ENCODE measurements around the gene TRIB2.

TRIB2 gene

DNA sequence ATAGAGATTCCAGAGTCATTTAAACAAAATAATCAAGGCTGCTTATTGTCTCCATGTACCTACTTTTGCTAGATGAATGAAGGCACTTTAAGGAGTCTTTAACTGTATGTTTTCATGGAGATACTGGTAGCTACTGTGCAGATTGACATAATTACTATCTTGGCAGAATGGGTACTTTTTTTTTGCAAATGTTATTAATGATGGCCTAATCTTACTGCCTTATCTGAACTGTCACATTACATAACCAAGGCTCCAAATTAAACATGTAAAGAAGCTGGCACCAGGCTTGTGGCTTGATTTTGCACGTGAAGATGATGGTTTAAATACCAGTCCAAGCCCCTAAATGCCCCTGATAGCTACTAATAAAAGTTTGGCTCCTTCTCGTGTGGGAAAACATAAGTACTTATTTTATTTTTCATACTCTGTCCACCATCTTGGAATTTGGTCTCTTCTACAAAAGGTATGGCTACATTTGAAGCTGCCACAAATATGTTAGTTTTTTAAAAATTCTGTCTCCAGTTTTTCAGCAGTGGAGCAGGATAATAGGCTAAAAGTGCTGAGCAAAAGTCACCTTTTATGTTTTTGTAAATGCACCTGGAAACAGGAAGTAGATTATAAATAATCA, 4.1 kb downstream of the TRIB2 start:
- DNase-seq (ENCODE audit: low spot score) = no peak

DNA sequence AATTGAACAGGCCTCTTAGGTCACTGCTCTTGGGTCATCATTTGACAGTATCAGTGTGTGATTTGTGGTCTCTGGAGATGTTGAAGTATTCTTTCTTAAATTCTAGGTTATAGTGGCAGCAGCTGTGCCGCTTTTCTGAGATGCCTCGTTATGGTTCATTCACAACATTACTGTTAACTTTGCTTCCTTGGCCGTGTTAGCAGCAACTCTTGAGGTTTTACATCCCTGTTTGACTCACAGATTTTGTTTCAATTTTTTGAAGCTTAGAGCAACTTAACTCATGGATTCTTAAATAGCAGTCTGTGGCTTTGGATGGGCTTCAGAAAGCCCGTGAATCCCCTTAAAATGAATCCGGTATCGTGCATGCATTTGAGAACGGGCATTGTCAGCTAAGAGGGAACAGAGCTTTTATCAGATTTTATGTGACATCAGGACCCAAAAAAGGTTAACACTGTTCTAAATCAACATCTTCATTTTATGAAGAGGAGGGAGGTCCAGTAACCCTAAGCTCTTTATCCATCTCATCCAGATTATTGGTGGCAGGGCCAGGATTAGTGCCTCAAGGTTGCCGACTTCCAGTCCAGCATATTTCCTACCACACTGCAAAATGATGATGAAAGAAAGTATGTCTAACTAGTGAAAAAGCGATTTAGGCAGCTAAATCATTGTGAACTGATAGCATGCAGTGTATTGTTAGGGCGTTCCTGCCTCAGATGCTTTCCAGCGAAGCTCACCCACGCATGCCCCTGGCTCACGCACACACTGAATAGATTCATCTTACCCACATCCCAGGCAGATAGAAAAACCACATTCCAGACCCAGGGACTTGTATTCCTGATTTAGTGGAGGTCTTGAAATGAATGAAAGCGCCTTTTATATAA, 5.1 kb downstream of the TRIB2 start:
- no peak for DNase-seq (ENCODE audit: low spot score)

DNA sequence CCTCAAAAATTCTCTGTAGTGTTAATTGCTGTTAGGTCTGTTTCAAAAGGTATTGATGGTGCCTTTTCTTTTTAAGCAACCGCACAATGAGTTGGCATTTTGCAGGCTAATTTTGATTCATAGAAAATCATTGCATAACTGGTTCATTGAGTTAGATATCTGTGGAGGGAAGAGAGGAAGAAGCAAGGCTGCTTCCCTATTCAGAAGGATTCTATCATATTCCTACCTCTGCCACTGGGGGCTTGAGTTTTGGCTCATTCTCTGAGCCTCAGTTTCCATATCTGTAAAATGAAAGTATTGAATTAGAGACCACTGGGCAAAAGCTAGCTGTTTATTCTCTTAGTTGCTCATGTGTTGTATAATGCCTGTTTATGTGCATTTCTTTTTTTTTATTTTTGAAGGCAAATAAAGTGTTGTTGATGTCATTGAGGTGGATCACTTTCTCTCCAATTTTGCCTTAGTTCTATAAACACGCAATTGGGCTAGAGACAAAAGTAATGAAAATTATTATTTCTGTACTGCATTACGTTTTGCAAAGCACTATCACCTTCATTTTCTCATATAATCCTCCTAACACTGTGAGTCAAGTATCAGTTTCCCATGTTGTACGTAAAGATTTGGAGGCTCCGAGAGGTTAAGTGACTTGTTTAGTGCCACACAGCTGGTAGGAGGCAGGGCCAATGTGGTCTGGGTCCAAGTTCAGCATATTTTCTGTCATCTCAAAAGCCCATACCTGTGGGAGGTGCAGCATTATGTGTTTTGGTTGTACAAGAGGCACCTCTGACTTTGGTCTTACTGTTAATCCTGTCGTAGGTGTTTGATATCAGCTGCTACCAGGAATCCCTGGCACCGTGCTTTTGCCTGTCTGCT, 5.9 kb downstream of the TRIB2 start:
- no peak for DNase-seq (ENCODE audit: low spot score)

DNA sequence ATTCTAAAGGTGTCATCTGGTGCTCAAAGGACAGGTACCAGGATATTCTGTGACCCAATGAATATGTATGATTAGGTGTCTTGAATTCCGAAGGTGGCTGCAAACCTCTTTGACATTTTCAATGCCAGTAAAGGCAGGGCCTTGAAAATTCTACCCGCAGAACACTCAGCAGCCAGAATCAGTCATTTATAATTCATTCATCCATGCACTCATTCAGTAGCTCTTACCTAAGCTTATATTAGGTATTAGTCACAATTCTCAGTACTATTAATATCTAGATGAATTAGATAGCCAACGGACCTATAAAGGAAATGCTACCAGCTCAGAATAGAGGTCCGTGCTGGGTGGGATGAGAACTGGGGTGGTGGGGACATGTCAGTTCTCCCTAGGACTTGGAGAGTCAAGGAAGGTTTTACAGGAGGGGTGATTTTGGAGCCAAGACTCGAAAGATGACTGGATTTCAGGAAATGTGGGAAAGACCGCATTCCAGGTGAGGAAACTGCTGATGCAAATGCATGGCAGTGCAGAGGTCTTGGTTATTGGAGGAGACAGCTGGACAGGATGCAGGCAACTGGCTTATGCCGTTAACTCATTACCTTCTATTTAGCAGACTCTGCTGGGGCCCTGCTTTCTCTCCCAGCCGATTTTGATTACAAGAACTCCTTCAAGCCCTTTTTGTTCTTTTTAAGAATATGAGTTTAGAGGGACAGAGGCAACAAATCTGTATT, 7.2 kb downstream of the TRIB2 start:
- no peak for DNase-seq (ENCODE audit: low spot score)

DNA sequence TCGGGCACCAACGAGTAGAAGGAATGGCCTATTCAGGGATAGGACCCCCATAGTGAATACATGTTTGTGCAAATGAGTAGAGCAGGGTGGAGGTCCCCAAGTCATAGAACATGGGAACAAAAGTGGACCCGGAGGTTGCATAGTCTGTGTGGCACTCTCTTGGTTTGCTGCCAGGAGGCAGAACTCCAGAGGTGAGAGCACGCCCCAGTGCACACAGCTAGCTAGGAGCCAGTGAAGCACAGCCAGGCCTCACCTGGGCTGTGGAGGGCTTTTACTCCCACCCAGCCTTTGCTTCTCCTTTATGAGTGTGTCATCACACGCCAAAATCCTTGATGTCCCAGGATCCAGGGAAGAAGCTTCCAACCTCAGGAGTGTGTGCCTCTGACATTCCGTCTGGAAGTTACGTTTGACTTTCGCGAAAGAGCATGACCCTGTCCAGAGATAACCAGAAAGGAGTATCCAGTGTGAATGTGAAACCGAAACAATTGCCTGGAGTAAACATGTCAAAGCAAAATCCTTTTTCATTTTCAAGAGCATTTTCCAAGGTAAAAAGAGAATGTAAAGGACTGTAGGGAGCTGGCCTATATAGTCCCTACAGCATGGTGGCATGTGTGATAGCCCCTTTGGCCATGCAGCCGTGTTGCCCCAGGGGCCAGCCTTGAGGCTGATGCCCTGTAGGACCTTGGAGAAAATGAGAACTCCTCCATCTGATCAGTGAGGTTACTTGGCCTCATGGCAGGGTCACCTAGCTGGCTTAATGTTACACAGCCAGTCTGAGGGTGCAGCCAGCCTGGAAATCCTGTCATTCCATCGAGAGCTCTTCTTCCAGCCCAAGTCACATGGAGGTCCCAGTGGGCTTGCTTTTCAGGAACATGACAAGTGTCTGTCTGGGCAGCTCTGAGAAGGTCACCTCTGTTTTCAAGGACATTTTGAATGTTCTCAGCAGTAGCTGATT, 8.8 kb downstream of the TRIB2 start:
- no peak for DNase-seq (ENCODE audit: low spot score)

DNA sequence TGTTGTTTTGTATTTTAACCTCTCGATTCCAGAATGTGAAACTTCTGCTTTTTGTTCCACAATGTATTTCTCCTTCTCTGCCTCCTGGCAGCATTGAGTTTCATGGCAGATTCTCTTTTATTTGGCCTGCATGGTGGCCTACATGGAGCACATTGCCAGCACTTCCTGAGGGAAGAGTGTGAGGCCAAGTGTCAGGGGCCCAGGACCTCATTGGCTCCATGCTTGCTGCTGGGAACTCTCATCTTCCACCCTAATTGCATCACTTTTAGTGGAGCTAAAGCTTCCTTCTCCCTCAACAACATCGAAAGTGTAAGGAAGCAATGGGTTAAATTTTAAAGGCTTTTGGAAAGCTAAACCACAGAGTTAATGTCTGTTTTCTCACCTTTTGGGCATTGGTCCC, 9.5 kb downstream of the TRIB2 start:
- no peak for DNase-seq (ENCODE audit: low spot score)

DNA sequence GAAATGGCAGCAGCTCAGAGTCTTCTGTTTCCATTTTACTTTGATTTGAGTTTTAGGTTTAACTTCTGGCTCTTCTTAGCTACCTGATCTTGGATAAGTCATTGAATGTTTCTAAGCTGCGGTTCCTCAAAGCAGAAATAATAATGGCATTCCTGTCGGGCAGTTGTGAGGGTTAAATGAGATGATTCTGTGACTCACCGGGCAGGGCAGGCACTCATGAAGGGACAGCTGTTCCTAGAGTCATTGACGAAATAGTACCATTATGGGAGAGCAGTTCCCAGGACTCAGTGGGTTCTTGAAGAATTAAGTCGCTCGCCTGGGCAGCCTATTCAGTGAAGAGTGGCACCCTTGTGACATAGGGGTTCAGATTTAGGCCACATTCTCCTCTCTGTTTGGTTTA, 10.3 kb downstream of the TRIB2 start:
- no peak for DNase-seq (ENCODE audit: low spot score)

DNA sequence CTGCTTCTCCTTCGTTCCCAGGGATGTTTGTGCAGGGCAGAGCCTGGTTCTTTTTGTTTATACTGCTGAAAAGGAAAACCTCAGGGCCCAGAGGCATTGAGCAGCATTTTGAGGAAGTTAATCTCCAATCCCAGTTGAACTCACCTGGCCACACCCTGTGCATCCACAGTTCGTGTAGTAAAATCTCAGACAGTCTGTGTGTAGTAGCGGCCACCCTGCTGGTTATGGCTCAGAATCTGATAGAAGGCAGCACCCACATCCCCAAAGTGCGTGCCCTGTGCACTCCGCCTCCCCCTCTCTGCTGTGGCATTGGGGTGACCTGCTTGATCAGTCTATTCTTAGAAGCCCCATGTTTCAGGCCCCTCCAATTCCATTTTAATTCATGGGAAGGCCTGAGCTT, 10.9 kb downstream of the TRIB2 start:
- no peak for DNase-seq (ENCODE audit: low spot score)

DNA sequence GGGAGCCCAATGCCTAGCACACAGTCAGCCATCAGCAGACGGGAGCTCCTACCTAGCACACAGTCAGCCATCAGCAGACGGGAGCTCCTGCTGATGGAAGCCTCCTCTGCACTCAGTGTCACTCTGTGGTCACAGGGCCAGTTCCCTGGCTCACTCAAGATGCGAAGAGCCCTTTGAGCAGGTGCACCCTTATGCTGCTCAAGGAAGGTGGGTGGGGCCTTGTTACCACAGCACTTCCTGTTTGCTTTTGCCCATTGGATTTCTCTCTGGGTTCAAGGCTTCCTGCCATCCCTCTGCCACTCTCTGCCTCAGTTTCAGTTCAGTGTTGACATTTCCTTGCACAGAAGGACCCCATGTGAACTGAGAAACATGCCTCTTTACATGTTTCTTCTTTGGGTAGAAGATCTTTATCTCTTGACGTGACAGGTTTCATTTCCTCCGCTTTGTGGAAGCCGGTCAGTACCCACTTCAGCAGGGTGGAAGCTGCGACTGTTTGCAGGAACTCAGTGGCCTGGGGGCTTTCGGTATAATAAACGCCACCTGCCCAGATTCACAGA, 11.6 kb downstream of the TRIB2 start:
- DNase-seq (ENCODE audit: low spot score) = no peak

DNA sequence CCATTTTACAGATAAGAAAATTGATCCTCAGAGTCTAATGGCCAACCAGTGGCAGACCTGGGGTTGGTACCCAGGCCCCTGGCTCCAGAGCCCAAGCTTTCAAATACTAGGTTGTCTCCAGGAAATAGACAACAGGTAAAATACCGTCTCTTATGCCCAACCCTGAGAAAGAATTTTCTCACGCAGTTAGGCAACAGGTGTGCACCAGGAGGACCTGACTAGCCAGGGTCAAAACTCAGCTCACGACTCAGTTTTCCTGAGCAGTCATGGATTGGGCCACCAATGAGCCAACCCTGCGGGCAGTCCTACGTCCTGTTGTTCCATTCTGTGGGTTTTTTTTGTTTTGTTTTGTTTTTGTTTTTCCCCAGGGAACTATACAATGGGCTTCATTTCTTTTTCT, 13.5 kb downstream of the TRIB2 start:
- no peak for DNase-seq (ENCODE audit: low spot score)

DNA sequence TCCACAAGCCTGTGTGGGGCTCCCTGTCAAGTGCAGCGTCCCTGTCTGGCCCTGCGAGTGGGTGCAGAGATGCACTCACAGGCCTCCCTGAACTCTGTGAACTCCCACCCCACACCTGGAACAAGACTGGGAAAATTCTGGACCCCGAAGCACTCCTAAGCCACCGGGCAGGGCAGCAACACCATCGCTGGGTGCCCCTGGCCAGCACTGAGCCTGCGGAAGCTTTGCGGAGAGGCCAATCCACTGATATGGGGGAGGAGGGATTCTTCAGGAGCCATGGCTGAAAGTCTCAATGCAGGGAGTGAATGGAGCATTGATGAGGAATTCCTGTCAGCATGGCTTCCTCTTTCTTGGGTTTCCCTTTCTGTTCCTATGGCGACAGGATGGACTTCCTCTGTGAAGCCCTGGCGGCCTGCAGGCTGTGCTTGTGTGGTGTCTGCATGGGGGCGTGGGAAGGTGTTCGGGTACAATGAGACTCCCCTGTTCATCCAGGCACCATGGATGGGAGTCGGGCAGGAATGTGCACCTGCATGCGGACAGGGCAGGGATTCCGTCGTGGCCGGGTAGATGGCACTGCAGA, 15.1 kb downstream of the TRIB2 start:
- no peak for DNase-seq (ENCODE audit: low spot score)

DNA sequence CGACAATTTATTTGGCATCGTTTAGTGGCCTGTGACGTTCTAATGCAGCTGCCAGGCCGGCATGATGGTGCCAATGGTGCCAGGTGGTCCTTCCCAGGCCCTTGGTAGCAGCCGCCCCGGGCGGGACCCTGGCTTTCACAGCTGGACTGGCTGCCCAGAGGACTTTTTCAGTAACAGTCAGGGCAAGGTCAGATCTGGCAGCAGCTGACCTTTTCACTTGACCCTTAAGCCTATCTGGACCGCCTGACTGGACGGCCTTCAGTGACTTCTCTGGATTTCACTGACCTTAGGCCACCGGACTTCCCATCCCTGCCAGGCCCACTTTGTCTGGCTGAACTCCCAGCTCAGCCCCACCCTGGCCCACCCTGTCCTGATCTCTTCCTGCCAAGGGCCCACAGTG, 15.9 kb downstream of the TRIB2 start:
- no peak for DNase-seq (ENCODE audit: low spot score)

DNA sequence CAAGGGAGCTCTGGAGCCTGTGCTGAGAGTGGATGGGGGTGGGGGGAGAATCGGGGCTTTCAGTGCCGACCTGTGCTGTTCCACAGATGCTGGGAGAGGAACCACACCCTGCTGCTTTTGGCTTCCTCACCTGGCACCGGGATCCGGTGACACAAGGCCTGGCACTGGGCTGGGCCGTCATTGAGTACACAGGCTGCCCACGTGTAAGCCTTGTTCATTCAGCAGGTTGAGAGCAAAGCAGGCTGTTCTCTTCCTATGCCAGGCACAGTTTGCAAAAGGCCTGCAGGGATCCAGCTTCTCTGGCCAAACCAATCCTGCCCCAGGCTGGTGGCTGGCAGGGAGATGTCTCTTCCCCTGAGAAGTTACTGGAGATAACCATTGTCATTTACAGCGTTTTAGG, 17.1 kb downstream of the TRIB2 start:
- DNase-seq (ENCODE audit: low spot score) = no peak

DNA sequence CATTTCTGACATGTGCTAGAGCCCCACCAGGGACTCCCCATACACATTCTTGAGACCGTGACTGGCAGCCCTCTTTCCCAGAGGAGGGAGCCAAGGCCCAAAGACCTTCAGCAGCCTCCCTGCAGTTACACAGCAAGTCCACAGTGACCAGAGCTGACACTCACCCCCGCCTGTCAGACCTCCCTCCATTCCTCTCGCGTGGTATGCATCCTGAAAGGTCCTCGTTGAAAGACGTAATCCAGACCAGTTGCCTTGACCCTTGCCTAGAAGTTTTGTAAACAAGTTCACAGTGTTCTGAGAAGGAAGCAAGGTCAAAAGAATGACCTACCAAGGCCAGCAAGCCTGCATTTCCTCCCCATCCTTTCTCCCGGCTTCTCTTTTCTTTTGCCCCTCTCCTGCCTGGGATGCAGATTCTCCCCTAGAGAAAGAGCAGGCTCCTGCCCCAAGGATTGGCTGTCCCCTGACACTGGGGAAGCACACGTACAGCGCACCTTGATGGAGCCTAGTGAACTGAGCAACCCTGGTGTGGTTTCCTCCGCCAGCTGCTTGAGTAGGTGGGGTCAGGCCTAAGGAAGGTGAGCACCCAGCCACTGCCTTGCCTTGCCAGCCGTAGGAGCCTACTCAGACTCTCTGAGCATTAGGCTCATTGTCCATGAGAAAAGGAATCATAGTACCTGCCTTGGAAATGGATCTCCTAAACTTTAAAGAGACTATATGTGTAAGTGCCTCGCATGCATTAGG, 18.3 kb downstream of the TRIB2 start:
- DNase-seq (ENCODE audit: low spot score) = no peak

DNA sequence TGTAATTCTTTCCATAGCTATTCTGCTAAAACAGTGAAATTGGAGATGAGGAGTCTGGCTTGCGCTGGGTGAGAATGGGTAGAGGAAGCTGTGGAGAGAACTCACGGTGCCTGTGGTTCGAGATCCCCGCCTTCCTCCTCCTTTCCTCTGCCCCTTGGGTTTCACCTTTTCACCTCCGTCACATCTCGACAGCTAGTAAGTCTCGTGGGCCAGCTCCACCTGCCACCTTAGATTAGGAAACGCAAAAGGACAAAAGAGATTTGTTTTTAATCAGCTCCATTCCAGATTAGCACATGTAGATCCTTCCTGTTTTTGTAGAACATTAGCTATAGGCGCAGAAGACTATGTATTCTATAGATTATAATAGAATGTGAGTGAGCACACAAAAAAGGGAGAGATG, 20.6 kb downstream of the TRIB2 start:
- no peak for DNase-seq (ENCODE audit: low spot score)

DNA sequence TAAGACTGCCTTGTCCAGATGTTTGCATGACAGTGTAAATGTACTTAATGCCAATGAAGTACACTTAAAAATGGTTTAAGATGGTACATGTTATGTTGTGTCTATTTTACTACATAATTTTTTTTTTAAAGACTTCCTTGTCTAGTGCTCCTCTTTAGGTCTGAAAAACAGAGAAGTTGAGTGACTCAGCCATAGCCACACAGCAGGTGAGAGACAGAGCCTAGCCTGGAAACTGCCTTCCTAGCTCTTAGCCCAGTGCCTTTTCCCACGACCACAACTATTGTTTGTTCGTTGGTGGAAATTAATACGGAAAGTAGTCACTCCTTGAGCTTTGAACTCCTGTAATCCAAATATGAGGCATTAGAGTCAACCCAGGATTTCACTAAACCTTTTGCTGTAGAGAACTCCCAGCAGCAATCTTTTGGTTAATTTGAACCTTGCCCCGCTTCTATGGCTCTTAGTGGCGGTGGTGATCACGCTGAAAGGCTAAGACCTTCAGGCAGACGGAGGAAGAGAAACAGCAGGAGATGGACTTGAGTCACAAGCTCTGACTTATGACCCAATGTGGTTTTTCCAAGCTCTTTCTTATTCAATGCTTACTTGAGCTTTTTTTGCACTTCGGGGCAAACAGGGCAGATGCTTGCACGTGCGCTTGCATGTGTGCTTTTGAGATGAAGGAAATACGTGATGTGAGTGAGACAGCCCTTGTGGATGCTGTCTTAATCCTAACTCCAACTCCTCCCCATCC, 21.2 kb downstream of the TRIB2 start:
- peak; percentile 42 for DNase-seq (ENCODE audit: low spot score)

DNA sequence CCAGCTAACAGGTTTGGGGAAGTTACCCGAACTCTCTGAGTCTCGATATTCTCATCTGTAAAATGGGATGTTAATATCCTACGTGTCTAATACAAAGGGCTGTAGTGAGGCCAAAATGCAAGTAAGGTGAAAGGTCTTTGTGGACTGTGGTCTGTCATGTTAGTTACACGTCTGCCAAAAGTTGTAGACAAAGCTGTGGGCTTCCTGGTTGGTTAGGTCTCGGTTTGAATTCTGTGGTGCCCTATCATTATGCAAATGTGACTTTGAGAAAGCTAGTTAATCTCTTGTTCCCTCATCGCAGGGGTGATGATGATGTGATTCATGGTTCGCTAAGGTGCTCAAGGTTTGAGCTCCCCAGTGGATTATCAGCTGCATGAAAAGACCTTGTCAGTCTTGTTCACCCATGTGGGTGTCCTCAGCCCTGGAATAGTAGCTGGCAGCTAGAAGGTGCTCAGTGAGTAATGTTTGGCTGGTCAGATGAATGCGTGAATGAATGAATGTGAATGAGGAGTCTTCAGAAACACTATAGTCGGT, 23.1 kb downstream of the TRIB2 start:
- DNase-seq (ENCODE audit: low spot score) = no peak

DNA sequence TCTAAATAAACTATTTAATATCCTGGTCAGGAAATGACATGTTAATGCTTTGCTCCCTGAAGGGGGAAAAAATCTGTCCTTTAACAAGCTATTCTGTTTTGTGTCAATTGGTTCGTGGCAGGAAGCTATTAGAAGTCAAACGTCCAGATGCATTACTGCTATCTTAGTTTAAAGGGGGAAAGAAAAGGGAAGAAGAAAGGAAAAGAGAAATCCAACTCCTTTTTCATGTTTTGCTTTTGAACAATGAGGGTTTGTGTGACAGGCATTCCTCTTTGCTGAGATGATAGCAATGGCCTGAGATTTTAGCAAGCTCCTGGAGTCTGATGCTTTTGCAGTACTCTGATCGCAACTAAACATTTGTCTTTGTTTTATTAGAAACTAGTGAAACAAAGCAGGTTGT, 24.6 kb downstream of the TRIB2 start:
- DNase-seq (ENCODE audit: low spot score) = peak; percentile 66

DNA sequence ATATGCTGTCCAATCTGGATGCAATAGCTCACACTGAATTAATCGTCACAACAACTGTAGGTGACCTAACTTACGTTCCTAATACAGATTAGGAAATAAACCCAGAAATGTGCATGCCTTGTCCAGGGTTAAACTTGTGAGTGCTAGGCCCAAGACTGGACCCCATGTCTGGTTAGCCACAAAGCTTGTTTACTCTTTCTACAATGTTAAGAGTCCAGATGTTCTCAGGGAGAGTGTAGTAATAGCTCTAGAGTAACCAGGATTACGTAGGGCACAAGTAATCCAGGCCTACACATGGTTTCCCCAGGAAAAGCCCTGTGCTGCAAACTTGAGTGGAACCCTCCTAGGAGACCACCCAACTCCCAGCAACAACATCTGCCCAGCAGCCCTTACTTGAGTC, 26.2 kb downstream of the TRIB2 start:
- DNase-seq (ENCODE audit: low spot score) = no peak
